GM03348 (cell line): ENCODE data around the gene NDUFA7.
"Not testable (repeated sequence)": the region's sequence is repeated elsewhere in the genome, so short reads cannot be mapped to it uniquely, and the experiment has no call there.

Experiments
- DNase-seq: peaks from one replicate; pipeline ENCODE4 v3.0.0; 2012; ENCODE audit warnings: low spot score

Gene NDUFA7

DNA sequence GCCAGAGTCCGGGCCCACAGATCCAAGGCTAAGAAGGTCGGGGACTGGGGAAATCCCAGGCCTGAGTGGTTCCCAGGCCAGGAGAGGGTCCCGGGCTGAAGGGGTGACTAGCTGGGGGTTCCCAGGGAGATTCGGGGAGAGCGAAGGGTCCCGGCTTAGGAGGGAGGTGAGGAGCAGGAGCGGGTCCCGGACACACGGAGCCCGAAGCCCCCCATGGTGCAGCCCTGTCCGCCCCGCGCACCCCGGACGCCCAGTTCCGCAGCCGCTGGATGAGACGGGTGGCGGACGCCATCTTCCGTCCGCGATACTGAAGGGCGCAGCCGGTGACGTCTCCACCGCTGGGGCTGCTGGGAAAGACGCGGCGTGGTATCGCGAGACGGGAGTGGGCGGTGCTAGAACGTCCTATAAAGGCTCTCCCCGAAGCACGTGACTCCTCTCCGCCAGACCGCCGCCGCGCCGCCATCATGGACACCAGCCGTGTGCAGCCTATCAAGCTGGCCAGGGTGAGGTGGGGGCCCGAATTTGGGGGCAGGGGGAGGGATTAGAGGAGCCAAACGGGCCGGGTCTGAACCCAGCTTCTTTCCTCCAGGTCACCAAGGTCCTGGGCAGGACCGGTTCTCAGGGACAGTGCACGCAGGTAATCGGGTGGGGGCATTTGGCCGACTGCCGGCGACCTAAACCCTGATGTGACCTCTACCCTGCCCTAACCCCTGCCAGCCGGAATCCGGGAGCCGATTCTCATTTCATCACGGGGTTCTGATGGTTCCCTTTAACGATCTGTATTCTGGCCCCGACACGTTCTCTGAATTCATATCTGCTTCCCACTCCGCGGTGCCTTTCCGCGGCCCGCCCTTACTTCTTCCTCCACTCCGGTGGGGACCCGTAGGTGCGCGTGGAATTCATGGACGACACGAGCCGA lies at the start of gene NDUFA7, which contains the start of gene RPS28:
Gene NDUFA7, minus strand, starts transcription at position 309 of the 919 bp plus-strand sequence. Its CDS starts 17 bp downstream, at position 292.
Gene RPS28, plus strand, starts transcription at position 430 of the 919 bp plus-strand sequence. Its CDS starts 35 bp downstream, at position 465.
- peak; percentile 98 for DNase-seq

DNA sequence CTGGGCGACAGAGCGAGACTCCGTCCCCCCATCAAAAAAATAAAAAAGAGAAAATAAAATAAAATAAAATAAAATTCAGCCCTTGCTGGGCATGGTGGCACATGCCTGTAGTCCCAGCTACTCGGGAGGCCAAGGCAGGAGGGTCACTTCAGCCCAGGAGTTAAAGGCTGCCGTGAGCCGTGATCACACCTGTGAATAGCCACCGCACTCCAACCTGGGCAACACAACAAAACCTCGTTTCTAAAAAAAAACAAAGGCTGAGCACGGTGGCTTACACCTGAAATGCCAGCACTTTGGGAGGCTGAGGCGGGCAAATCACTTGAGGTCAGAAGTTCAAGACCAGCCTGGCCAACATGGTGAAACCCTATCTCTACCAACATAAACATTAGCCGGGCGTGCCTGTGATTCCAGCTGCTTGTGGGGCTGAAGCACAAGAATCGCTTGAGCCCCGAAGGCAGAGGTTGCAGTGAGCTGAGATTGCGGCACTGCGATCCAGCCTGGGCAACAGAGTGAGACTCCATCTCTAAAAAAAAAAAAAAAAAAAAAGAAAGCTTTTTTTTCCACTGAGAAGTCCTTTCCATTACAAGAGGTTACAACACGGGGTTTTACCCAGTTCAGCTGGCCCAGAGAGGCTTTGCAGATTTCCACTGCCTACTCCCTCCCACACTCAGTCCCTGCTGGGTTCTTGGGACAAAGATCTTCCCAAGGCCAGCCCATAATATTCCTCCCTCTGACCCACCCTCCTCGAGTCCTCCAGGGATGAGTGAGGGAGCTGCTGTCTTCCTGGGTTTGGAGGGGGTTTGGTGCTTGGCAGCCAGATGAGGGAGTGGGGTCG lies 49.2 kb upstream of the NDUFA7 start:
- no peak for DNase-seq

DNA sequence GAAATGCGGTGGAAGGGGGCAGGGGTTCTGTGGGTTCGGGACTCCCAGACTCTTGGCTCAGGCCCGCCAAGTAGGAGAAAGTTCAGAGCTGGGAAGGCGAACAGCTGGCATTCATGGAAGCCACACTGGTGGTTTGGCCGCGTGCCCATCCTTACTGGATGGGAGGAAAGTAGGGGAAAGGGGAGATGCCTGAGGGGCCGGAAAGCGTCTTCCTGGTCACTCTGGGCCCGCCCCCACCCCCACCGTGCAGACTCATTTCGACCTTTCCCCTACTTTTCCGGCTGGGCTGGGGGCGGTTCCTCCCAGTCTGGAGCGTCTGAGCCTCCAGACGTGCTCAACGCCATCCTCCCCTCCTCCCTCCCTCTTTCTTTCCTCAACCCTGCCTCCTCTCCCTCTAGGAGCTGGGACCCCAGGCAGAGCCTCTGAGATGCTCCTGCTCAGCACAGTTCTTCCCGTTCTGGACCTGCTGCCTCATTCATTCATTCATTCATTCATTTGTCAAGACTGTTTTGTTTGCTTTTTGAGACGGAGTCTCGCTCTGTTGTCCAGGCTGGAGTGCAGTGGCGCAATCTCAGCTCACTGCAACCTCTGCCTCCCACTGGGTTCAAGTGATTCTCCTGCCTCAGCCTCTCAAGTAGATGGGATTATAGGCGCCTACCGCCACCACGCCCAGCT lies 46.3 kb upstream of the NDUFA7 start:
- peak; percentile 91 for DNase-seq

DNA sequence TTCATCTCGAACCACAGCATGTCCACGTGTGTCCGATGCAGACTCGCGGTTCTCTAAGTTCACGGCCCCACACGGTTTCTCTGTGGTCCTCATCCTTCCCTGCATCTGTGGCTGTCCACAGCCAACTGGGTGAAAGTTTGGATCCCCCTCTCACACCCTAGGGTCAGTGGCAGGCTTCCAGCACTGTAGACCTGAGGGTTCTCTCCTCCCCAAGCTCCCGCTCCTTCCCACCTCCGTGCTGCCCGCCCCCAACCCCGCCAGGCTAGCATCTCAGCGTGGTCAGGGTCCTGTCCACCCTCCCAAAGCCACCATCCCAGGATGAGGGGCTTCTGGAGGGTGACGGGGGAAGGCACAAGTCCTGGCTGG lies 45.8 kb upstream of the NDUFA7 start:
- no peak for DNase-seq

DNA sequence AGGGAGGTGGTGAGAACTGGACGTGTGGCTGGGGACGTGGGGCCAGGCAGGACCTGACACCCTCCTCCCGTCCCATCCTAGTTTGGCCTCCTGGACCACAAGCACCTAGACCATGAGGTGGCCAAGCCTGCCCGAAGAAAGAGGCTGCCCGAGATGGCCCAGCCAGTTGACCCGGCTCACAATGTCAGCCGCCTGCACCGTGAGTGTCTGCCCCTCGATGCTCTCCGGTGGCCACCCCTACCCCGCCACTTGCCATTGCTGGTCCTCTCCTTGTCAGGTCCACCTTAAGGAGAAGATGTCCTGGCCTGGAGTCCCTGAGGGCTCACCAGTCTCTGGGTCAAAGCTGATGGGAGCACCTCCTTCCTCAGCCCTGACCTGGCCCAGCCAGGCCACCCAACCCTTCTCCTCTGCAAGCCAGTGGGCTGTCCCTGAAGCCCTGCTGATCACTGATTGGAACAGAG lies 45.0 kb upstream of the NDUFA7 start:
- no peak for DNase-seq

DNA sequence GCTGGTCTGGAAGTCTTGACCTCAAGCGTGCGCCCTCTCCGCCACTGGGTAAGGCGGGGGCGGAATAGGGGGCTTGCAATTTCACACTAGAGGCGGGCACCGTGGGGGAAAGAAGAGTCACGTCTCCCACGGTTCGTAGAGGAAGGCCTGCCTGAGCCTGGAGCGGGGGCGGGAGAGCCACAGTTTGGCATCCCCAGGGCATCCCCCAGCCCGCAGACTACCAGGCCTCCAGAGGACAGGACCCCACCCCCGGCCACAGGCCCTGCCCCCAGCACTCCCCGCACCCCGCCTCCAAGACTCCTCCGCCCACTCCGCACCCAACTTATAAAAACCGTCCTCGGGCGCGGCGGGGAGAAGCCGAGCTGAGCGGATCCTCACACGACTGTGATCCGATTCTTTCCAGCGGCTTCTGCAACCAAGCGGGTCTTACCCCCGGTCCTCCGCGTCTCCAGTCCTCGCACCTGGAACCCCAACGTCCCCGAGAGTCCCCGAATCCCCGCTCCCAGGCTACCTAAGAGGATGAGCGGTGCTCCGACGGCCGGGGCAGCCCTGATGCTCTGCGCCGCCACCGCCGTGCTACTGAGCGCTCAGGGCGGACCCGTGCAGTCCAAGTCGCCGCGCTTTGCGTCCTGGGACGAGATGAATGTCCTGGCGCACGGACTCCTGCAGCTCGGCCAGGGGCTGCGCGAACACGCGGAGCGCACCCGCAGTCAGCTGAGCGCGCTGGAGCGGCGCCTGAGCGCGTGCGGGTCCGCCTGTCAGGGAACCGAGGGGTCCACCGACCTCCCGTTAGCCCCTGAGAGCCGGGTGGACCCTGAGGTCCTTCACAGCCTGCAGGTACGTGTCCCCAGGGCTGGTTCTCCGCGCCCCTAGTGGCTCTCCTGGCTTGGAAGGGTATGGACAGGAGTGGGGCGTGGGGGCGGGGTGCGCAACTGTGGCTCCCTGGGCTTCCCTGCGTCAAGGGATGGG lies 42.9 kb upstream of the NDUFA7 start, which contains the start of gene ANGPTL4:
Gene ANGPTL4, plus strand, starts transcription at position 353 of the 969 bp plus-strand sequence. Its CDS starts 167 bp downstream, at position 520.
- peak; percentile 89 for DNase-seq

DNA sequence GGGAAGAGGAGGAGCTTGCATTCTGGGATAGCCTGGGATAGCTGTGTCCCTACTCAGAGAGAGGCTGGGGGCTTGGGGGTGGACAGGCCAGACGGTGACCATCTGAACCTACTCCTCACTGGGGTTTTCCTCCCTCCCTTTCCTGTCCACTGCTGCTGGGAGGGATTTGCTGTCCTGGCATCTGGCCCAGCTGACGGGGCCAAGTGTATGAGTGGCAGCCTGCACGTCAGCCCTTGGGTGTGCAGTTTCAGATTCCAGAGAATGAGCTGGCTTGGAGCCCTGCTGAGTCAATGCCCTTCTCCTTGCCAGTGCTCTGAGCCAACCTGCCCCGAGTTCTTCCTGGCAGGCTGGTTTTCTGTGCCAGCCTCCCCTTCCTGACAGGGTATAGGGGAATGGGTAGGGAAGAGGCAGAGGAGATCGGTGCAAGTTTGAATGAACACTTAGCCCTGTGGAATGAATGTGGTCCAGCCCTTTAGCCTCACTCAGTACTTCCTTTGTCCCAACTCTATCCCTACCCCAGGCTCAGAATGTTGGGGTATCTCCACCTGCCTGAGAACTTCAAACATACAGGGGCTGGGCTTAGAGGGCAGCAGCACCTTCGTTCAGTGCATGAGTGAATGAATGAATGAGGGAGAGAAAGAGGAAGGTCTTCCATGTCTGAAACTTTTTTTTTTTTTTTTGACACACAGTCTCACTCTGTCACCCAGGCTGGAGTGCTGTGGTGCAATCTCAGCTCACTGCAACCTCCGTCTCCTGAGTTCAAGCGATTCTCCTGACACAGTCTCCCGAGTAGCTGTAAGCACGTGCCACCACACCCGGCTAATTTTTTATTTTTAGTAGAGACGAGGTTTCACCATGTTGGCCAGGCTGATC lies 41.0 kb upstream of the NDUFA7 start:
- DNase-seq, result peak; percentile 93

DNA sequence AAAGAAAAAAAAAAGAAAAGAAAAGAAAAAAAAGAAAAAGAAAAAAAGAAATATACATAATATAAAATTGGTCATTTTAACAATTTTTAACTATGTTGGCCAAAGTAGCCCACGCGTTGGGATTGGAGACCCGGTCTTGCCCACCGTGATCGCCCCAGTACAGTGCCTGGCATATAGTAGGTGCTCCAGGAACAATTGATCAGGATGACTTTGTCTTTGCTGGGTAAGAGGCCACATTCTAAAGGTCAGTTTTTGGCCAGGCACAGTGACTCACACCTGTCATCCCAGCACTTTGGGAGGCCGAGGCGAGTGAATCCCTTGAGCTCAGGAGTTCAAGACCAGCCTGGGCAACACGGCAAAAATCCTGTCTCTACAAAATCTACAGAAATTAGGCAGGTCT lies 39.0 kb upstream of the NDUFA7 start:
- no peak for DNase-seq

DNA sequence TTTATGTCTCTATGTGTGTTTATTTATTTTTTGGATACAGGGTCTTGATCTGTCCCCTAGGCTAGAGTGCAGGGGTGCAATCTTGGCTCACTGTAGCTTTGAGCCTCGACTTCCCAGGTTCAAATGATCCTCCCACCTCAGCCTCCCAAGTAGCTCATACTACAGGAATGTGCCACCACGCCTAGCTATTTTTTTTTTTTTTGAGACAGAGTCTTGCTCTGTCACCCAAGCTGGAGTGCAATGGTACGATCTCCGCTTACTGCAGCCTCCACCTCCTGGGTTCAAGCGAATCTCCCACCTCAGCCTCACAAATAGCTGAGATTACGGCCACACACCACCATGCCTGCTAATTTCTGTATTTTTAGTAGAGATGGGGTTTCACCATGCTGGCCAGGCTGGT lies 37.8 kb upstream of the NDUFA7 start:
- DNase-seq, result no peak

DNA sequence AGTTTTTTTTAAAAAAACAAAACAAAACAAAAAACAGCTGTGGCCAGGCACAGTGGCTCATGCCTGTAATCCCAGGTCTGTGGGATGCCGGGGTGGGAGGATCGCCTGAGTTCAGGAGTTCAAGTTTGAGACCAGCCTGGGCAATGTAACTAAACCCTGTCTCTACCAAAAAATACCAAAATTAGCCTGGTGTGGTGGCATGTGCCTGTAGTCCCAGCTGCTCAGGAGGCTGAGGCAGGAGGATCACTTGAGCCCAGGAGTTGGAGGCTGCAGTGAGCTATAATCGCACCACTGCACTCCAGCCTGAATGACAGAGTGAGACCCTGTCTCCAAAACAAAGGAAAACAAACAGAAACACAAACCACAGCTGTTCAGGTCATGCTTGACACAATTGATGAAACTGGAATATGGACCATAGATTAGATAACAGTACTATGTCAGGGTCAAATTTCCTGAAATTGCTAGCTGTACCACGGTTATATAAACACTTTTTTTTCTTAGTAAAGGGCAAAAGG lies 35.9 kb upstream of the NDUFA7 start:
- DNase-seq, result no peak

DNA sequence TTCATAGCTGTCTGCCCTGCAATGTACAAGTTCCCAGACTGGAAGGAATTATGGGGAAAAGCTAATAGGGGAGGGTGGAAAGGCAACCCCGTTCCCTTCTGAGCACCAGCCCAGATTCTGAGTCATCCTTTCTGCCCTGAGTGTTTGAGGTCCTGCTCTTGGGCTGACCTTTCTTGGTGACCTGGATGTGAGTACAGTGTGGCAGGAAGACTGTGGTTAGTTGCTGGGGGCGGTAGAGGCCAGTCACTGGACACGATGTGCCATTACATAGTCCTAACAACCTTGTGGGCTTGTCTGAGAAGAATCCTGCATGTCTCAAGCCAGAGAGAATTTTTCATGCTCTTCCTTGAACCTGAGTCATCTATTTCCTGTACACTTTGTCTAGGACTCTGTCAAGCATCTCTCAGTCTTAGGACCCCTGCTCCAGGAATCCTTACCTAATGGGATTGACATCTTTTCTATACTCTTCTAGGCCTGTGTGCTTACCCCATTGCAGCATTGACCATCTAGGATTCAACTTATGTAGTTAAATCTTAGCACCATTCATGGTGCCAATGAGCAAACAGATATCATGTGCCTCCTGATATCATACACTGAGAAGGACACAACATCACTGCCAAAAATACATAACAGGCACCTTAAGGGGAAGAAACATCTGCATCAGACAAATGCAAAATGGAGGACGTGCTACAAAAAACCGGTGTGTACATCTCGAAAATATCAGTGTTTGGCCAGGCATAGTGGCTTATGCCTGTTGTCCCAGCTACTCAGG lies 34.6 kb upstream of the NDUFA7 start:
- DNase-seq, result peak; percentile 84

DNA sequence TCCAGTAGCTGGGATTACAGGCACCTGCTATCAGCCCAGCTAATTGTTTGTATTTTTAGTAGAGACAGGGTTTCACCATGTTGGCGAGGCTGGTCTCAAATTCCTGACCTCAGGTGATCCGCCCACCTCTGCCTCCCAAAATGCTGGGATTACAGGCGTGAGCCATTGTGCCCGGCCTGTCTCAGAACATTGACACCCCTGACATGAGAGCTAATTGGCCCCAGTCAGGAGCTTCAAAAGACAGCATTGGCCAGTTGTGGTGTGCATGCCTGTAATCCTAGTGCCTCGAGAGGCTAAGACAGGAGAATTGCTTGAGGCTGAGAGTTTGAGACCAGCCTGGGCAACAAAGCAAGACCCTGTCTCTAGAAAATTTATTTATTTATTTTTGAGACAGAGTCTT lies 31.7 kb upstream of the NDUFA7 start:
- not testable (repeated sequence) for DNase-seq

DNA sequence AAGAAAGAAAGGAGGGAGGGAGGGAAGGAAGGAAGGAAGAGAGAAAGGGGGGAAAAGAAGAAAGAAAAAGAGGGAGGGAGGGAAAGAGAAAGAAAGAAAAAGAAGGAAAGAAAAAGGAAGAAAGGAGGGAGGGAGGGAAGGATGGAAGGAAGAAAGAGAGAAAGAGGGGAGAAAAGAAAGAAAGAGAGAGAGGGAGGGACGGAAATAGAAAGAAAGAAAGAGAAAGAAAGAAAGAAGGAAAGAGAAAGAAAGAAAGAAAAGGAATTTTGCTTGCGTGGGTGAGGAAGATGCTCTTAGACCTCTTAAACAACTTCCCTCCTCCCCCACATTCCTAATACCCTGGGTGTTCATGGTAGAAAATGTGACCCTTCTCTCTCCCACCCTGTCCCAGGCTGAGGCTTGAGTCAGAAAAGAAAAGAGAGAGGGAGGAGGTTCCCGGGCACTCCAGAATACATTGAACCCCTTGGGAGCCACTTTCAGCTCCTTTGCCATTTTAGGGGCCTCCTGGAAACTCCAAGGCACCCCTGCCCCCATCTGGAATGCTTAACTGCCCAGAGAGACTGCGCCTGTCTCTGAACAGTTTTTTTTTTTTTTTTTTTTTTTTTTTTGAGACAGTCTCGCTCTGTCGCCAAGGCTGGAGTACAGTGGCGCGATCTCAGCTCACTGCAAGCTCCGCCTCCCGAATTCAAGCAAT lies 31.1 kb upstream of the NDUFA7 start:
- DNase-seq, result peak; percentile 33

DNA sequence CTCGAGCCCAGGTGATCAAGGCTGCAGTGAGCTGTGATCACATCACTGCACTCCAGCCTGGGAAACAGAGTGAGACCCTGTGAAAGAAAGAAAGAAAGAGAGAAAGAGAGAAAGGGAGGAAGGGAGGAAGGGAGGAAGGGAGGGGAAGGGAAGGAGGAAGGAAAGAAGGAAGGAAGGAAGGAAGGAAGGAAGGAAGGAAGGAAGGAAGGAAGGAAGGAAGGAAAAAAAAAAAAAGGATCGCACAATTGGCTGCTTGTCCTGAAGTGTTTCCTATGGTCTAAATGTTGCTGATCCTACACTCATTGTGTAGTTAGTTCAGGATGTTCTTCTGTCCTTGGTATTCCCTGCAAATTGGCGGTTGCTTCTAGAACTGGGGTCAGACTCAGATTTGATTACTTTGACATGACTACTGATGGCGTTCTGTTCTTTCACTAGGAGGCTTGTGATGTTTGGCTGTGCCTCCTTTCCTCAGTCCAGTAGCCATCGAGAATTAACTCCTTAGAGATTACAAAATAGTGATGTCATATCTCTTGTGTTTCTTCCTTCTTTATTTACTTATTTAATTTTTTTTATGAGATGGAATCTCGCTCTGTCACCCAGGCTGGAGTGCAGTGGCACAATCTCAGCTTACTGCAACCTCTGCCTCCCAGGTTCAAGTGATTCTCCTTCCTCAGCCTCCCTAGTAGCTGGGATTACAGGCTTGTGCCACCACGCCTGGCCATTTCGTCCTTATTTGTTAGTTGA lies 28.6 kb upstream of the NDUFA7 start:
- not testable (repeated sequence) for DNase-seq

DNA sequence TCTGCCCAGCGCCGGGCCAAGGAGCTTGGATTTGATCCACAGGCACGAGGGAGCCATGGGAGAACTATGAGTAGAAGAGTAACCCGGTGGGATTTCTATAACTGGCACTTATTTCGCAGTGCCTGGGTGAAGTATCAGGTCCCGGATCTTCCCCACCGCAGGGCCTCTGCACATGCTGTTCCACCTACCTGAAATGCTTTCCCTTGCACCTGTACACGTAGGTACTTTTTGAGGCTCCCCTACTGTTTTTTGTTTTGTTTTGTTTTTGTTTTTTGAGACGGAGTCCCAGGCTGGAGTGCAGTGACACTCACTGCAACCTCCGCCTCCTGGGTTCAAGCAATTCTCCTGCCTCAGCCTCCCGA lies 22.3 kb upstream of the NDUFA7 start:
- no peak for DNase-seq

DNA sequence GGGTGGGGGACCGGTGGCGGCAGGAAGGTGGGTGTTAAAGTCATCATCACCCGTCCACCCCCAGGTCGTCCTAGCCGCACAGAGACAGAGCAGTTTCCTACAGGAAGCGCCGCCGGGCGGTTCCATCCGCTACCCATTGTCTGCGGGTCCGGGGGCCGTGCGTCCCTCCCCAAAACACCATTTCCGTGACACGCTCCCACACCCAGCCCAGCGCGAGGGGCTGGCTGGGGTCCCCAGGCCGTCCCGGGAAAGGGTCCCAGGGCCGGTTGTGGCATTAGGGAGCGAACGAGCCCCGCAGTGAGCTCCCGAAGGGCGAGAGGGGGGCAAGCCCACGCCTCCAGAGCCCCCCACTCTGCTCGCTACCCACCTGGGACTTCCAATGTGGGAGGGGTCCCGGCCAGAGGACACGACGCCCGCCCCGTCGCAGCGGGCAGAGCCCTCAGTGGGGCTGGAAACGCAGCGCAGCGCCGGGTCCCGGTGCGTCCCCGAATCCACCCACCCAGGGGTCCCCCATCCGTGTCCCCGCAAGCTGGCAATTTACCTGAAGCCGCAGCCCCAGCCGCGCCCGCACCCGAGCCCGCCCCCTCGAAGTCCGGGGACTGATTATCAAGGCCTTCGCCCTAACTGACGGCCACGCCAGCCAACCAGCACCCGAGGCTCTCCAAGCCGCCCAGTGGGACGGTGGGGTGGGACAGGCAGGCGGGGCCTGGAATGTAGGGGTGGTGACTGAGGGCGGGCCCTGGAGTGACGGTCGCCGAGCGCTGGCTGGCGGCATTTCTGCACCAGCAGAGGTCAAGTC lies 21.7 kb upstream of the NDUFA7 start, which contains the start of gene KANK3:
Gene KANK3, minus strand, starts transcription at position 579 of the 799 bp plus-strand sequence. CDS start 5,434 bp downstream, outside the sequence.
- peak; percentile 97 for DNase-seq

DNA sequence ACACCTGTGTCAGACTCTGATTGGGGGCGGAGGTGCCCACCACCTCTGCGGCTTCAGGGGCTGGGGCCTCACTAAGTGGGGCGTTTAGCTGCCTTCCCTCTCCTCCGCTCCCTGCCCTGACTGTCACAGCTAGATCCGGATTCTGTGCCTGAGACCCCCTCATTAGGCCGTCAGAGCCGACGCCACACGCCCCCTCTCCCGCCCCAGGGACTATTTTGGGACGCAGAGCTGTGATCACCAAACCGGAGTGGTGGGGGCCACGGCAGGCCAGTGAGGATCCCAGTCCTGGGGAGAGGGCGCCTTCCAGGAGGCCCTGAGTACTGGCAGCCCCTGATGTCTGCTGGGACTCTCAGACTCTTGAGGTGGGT lies 21.1 kb upstream of the NDUFA7 start:
- DNase-seq, result no peak
